ENCODE results near the gene PLEKHN1.

DNA sequence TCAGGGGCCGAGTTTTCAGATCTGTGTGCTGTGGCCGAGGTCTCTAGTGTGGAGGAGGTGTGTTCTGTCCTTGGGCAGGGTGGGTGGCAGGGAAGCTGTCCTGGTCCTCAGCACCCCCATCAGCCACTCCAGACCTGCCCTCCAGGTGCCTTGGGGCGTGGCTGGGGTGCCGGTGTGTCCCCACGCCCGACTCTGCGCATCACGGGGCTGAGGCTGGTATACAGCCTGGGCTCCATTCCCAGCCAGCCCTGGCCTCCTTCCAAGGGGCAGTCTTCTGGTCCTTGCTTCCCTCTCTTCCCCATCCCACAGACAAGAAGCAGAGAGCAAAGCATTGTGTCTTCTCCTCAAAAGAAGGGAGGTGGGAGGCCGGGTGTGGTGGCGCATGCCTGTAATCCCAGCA is 38.5 kb upstream of the PLEKHN1 start:
- TF ChIP-seq POLR2AphosphoS5 (IDR thresholded peaks at IDR 0.05; ENCODE audit: insufficient read depth, low read depth, low read length), result no peak
- no peak for TF ChIP-seq FOS (IDR thresholded peaks at IDR 0.05; ENCODE audit: borderline replicate concordance, insufficient read depth, low read length)
- no peak for TF ChIP-seq EZH2 (IDR thresholded peaks at IDR 0.05; ENCODE audit: borderline replicate concordance, low read depth, low read length, severe bottlenecking)
- TF ChIP-seq, protein P1, sequence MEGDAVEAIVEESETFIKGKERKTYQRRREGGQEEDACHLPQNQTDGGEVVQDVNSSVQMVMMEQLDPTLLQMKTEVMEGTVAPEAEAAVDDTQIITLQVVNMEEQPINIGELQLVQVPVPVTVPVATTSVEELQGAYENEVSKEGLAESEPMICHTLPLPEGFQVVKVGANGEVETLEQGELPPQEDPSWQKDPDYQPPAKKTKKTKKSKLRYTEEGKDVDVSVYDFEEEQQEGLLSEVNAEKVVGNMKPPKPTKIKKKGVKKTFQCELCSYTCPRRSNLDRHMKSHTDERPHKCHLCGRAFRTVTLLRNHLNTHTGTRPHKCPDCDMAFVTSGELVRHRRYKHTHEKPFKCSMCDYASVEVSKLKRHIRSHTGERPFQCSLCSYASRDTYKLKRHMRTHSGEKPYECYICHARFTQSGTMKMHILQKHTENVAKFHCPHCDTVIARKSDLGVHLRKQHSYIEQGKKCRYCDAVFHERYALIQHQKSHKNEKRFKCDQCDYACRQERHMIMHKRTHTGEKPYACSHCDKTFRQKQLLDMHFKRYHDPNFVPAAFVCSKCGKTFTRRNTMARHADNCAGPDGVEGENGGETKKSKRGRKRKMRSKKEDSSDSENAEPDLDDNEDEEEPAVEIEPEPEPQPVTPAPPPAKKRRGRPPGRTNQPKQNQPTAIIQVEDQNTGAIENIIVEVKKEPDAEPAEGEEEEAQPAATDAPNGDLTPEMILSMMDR (IDR thresholded peaks at IDR 0.05; ENCODE audit: extremely low read depth in 1 of 2, insufficient read depth in 1 of 2, low read depth in 1 of 2, low read length in 2 of 2), result no peak
- TF ChIP-seq JUN (IDR thresholded peaks at IDR 0.05; ENCODE audit: borderline replicate concordance, insufficient read depth, insufficient read length, low read depth), result no peak
- TF ChIP-seq POLR2A (IDR thresholded peaks at IDR 0.05; ENCODE audit: low read depth, low read length), result no peak
- TF ChIP-seq, protein P2, sequence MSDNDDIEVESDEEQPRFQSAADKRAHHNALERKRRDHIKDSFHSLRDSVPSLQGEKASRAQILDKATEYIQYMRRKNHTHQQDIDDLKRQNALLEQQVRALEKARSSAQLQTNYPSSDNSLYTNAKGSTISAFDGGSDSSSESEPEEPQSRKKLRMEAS (IDR thresholded peaks at IDR 0.05; ENCODE audit: insufficient read depth, insufficient read length), result no peak
- TF ChIP-seq MYC (IDR thresholded peaks at IDR 0.05; ENCODE audit: low read depth, low read length), result no peak
- no peak for TF ChIP-seq GATA2 (IDR thresholded peaks at IDR 0.05; ENCODE audit: insufficient read depth, insufficient read length, low read depth, low read length)

All from endothelial cell of umbilical vein (primary cell).